Fibroblast of pulmonary artery (primary cell): ENCODE results near the gene PRKAR1B.

ENCODE experiments used
- DNase-seq: peaks from one replicate; pipeline ENCODE4 v3.0.0-alpha.2; 2010; ENCODE audit warnings: low read depth
- H3K4me3 ChIP-seq: replicated peaks from 2 replicates; pipeline ENCODE4 v1.5.1; 2011; ENCODE audit warnings: low read depth, mild to moderate bottlenecking, control low read depth, low read length, moderate library complexity
- TF ChIP-seq, protein P1 (sequence below): IDR thresholded peaks from 2 replicates; pipeline ENCODE4 v1.5.1; 2011; ENCODE audit warnings: mild to moderate bottlenecking, control low read depth, low read length, inconsistent platforms; ENCODE audit errors: missing control alignments

Gene PRKAR1B

DNA sequence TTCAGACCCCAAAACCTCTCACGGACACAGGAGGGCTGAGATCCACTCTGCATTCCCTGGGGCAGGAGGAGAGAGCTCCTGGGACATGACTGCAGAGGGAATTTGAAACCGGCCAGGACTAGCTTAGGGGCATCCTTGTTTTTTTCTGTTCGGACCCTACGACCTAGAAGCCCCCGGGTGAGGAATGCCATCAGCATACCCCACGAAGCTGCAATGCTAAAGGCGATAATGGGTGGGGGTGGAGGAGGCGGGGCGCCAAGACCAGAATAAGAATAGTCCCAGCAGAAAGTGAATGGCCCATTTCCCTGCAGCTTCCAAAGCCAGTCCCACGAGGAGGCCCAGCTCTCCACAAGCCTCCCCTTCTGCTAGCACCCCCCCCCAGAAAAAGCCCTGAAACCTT, 211.5 kb downstream of the PRKAR1B start:
- TF ChIP-seq, protein P1, sequence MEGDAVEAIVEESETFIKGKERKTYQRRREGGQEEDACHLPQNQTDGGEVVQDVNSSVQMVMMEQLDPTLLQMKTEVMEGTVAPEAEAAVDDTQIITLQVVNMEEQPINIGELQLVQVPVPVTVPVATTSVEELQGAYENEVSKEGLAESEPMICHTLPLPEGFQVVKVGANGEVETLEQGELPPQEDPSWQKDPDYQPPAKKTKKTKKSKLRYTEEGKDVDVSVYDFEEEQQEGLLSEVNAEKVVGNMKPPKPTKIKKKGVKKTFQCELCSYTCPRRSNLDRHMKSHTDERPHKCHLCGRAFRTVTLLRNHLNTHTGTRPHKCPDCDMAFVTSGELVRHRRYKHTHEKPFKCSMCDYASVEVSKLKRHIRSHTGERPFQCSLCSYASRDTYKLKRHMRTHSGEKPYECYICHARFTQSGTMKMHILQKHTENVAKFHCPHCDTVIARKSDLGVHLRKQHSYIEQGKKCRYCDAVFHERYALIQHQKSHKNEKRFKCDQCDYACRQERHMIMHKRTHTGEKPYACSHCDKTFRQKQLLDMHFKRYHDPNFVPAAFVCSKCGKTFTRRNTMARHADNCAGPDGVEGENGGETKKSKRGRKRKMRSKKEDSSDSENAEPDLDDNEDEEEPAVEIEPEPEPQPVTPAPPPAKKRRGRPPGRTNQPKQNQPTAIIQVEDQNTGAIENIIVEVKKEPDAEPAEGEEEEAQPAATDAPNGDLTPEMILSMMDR: no peak
- DNase-seq: no peak
- no peak overlapping the region for H3K4me3 ChIP-seq

DNA sequence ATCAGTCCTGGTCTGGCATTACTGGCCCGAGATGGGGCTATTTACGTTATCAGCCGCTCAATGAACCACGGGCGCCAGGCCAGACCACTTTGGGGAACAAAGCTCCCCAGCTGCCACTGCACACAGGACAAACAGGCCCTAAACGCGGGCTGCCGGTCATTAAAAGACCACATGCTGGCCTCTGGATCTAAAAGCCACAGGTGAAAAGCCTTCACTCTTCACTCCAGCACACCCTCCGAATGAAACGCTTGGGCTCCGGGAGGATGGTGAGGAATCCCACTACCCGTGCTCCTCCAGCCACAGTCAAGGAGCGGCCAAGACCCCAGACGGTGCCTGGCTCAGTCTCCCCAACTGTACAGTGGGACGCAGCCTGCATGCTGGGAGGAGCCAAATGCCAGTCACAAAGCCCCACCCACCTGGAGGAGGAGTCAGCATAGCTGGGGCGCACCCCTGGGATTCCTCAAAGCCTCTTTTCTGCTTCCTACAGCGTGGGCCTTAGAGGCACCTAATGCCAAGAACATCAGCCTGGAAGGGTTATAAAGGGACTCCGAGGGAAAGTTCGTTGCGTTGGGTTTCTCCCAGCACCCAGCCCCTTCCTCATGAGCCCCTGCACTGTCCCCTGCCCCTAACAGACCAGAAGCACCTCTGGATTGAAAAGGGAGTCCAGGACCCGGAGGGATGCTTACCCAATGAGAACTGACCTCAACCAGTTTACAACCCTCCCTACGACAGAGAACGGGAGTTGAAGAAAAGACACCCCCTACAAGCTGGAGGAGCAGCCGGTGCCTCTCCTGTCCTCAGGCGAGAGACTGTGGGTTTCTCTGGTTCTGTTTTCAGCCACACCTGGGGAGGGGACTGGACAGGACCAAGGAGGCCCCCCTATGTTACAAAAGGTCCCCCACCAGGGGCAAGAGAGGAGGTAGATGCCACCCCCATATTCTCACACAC, 212.2 kb downstream of the PRKAR1B start:
- DNase-seq: no peak
- H3K4me3 ChIP-seq: no peak overlapping the region
- TF ChIP-seq, protein P1: no peak

DNA sequence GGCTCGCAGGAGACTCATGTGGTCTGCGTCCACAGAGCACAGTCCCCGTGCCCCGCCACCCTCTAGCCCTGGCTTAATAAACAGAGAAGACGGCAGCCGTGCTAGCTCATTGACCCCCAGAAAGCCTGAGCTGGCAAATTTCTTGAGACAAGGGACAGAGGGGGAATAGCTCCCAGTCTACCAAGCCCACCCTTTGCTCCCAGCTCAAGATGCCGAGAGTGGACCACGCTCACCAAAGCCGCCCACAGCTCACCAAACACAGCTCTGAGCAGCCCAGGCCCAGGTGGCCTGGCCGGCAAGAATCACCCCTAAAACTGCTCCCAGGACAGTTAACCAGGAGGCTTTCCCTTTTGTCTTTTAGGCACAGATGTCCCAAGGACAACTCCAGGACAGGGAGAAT, 212.8 kb downstream of the PRKAR1B start:
- TF ChIP-seq, protein P1: no peak
- no peak overlapping the region for H3K4me3 ChIP-seq
- no peak for DNase-seq

DNA sequence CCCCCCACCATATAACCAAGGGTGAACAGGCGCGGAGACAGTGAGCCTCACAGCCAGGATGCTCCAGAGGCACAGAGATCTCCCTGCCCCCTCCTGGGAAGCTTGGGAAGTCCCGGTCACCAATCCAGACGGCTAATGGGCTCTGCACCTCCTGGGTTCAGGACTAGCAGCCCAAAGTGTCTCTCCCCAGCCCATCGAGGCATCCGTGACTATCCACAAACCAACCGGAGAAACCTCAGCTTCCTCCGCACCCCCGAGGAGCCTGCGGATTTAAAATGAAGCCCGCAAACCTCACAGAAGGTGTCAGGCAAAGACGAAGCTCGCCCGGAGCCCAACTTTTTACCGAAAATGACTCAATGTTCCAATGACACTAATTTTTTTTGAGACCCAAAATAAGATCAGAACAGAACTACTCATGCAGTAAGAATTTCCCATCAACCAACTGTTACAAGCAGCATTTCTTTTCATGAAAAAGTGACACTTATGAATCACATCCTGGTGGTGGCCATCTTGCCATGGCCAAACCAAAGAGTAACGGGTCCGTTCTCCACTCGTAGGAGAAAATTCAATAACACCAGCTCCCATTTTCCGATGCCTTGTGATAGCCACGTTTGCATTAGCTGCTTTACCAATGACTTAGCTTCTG, 213.4 kb downstream of the PRKAR1B start:
- no peak overlapping the region for H3K4me3 ChIP-seq
- TF ChIP-seq, protein P1: no peak
- peak; percentile 40 for DNase-seq

DNA sequence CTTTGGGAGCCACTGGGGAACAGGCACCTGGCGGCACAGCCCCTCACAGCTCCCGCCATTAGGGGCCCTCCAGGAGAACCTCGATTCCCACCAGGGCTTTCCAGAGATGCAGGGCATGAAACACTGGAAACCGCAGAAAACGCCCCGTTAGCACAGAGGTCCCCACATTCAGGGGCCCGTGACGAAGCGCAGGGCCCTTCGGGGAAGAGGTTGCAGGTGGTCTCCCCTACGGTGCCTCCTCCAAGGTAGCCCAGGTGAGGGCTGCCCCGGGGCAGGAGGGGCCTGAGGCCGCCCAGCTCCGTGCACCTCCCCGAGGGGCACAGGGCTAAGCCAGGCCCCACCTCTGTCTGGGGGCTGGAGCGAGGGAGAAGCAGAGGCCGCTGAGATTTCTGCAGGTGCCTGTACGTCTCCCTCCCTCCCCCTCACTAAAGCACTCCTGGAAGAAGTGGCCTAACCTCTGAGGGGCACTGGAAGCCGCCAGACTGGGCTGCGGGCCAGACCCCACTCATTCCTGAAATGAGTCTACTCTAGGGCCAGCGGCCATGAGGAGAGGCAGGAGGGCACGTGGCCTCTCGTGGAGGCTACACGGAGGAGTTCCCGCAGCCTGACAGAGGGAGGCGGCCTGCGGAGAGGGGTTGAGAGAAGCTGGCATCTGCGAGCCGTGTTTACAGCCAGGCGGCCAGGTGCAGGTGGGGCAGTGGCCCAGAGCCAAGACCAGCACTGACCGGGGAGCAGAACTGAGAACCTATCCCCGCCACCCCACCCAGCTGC, 214.4 kb downstream of the PRKAR1B start:
- DNase-seq: no peak
- TF ChIP-seq, protein P1: no peak
- H3K4me3 ChIP-seq: no peak overlapping the region

DNA sequence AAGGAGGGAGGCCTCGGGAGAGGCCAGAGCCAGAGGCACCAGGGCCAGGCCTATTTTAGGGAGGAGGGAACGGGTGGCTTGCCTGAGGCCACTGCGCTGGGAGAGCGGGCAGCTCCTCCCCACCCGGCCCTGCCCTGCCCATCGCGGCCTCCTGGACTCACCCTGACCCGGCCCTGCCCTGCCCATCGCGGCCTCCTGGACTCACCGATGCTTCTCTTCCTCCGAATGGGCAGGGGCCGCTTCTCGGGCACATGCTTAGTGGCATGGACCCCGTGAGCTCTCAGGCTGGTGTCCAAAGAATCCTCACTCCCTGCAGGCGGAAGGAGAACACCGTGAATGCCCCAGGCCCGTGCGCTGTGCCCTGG, 215.0 kb downstream of the PRKAR1B start:
- H3K4me3 ChIP-seq: no peak overlapping the region
- TF ChIP-seq, protein P1: no peak
- no peak for DNase-seq
